Measurements from ENCODE around the gene PHKG1. TPM values are rescaled to one million over a fixed set of nuclear protein-coding genes. Genes with fewer than 3 reads are reported as not detected.
A peak's percentile ranks its signal among the peaks of the same experiment; 100 is the strongest.

The PHKG1 gene
- 3.8 and 7.0 TPM in 2 replicates for total RNA-seq

GRCh38 chr7:56092789-56093531 lies at the start of gene PHKG1:
PHKG1 (minus strand) TSS chr7:56092952; CDS start chr7:56088941, 4,011 bp downstream.

GRCh38 chr7:56115852-56116538 lies 23.2 kb upstream of the PHKG1 start, which contains the start of gene NUPR2:
NUPR2 (minus strand) TSS chr7:56116417; CDS start chr7:56116314, 103 bp downstream.

GRCh38 chr7:56106108-56107073 lies 13.6 kb upstream of the PHKG1 start, which contains the start of gene CHCHD2:
CHCHD2 (minus strand) TSS chr7:56106476; CDS start chr7:56106413, 63 bp downstream.

GRCh38 chr7:56063882-56064625 lies 28.7 kb downstream of the PHKG1 start, which contains the start of gene SUMF2:
SUMF2 (plus strand) TSS chr7:56064286; CDS start chr7:56064312, 26 bp downstream.

GRCh38 chr7:56051339-56052191 lies 41.2 kb downstream of the PHKG1 start, which contains the start of the genes CCT6A and PSPH:
CCT6A (plus strand) TSS chr7:56051765; CDS start chr7:56051849, 84 bp downstream.
PSPH (minus strand) TSS chr7:56051444; CDS start chr7:56021212, 30,232 bp downstream.

Small RNA genes lying within 50 kb of the gene (small RNA-seq; reads per million reads assigned to genes)
- gene SNORA15, result 0.77 reads per million, percentile 10 among the genes with 10 or more reads in this experiment
- 0.71 reads per million, percentile 8 among the genes with 10 or more reads in this experiment for gene SNORA22B

Other genes with a start within 250 kb of the PHKG1 start
- gene SEPTIN14, start 230.2 kb downstream of the PHKG1 start, total RNA-seq, result not detected in 2 replicates
- gene ZNF713, start 205.5 kb downstream of the PHKG1 start, total RNA-seq, result 1.3 and 1.9 TPM in 2 replicates
- gene MRPS17, start 141.1 kb downstream of the PHKG1 start, total RNA-seq, result 13.0 and 13.6 TPM in 2 replicates
- gene NIPSNAP2, start 128.4 kb downstream of the PHKG1 start, total RNA-seq, result 48.5 and 50.8 TPM in 2 replicates
- 36.9 and 39.4 TPM in 2 replicates for gene PSPH, start 41.5 kb downstream of the PHKG1 start, total RNA-seq
- gene CCT6A, start 41.2 kb downstream of the PHKG1 start, total RNA-seq, result 72.1 and 75.3 TPM in 2 replicates
- 218 and 232 TPM in 2 replicates for gene SUMF2, start 28.7 kb downstream of the PHKG1 start, total RNA-seq
- gene CHCHD2, start 13.5 kb upstream of the PHKG1 start, total RNA-seq, result 166 and 215 TPM in 2 replicates
- not detected in 2 replicates for gene NUPR2, start 23.5 kb upstream of the PHKG1 start, total RNA-seq